OCI-LY7 (cell line): ENCODE results near the gene KNG1. TPM values are rescaled to one million over a fixed set of nuclear protein-coding genes. Genes with fewer than 3 reads are reported as not detected.
"Not testable (repeated sequence)": the region's sequence is repeated elsewhere in the genome, so short reads cannot be mapped to it uniquely, and the experiment has no call there.

ENCODE experiments used
- BruUV-seq: library from RNA; stranded (reverse); fragments of 400-500 nt; replicated peaks from 2 replicates; lab custom pipeline; 2021; lab: Mats Ljungman, UMichigan
- CTCF ChIA-PET: fragments of 300-600 bp; sonication (Branson Sonifier 250); formaldehyde crosslinking; loops from one replicate; lab custom pipeline; 2022; ENCODE audit warnings: antibody characterized with exemption; ENCODE audit not compliant: unreplicated experiment; lab: Charles Lee
- POLR2A ChIA-PET: fragments of 300-600 bp; sonication (Branson Sonifier 250); formaldehyde crosslinking; loops from one replicate; lab custom pipeline; 2022; ENCODE audit warnings: antibody characterized with exemption; lab: Charles Lee
- DNase-seq: peaks from one replicate; pipeline ENCODE4 v3.0.0-alpha.2; 2015; ENCODE audit warnings: low spot score
- H2AFZ ChIP-seq: fragments of 200-600 bp; sonication (generic), shearing (Covaris generic); 2 replicates; pipeline ENCODE4 v1.6.1; 2014; ENCODE audit warnings: mild to moderate bottlenecking, antibody characterized with exemption, low read length, moderate library complexity
- H3K27ac ChIP-seq: fragments of 200-600 bp; sonication (generic); 2 replicates; pipeline ENCODE4 v1.5.1; 2014; ENCODE audit warnings: mixed run types, low read depth, mild to moderate bottlenecking, moderate library complexity, low read length, inconsistent platforms; ENCODE audit not compliant: poor library complexity, severe bottlenecking
- H3K36me3 ChIP-seq: fragments of 200-600 bp; sonication (generic); 2 replicates; pipeline ENCODE4 v1.6.1; 2014; ENCODE audit warnings: mild to moderate bottlenecking, antibody characterized with exemption, low read length, moderate library complexity, mixed read lengths; ENCODE audit not compliant: insufficient read depth
- H3K4me1 ChIP-seq: fragments of 200-600 bp; sonication (generic); 2 replicates; pipeline ENCODE4 v1.5.1; 2014; ENCODE audit warnings: mild to moderate bottlenecking, low read length; ENCODE audit not compliant: insufficient read depth, poor library complexity, severe bottlenecking
- H3K4me2 ChIP-seq: fragments of 200-600 bp; sonication (generic); 2 replicates; pipeline ENCODE4 v1.6.1; 2014; ENCODE audit warnings: mild to moderate bottlenecking, low read length
- H3K4me3 ChIP-seq: fragments of 200-600 bp; sonication (generic); 2 replicates; pipeline ENCODE4 v1.5.1; 2014; ENCODE audit warnings: mild to moderate bottlenecking, low read depth, low read length; ENCODE audit not compliant: poor library complexity, severe bottlenecking
- H3K79me2 ChIP-seq: fragments of 200-600 bp; sonication (generic); 2 replicates; pipeline ENCODE4 v1.6.1; 2016; ENCODE audit warnings: low read depth, mild to moderate bottlenecking, low read length, moderate library complexity, mixed read lengths; ENCODE audit not compliant: insufficient read depth
- H3K9me2 ChIP-seq: fragments of 200-600 bp; sonication (generic); 2 replicates; pipeline ENCODE4 v1.6.1; 2016; ENCODE audit warnings: mild to moderate bottlenecking, low read length, mixed read lengths; ENCODE audit not compliant: insufficient read depth
- H3K9me3 ChIP-seq: fragments of 200-600 bp; sonication (generic); 2 replicates; pipeline ENCODE4 v1.6.1; 2014; ENCODE audit warnings: mild to moderate bottlenecking, mixed run types, low read length, mixed read lengths
- H4K20me1 ChIP-seq: fragments of 200-600 bp; sonication (generic); 2 replicates; pipeline ENCODE4 v1.6.1; 2014; ENCODE audit warnings: mild to moderate bottlenecking, antibody characterized with exemption, low read length, moderate library complexity, mixed read lengths; ENCODE audit not compliant: insufficient read depth
- EZH2phosphoT487 ChIP-seq: fragments of 200-600 bp; sonication (generic); IDR thresholded peaks from 2 replicates; pipeline ENCODE4 v1.6.1; 2018; ENCODE audit warnings: low read depth, borderline replicate concordance, mild to moderate bottlenecking, mixed run types, antibody characterized with exemption, low read length, moderate library complexity, mixed read lengths
- intact Hi-C: fragments of 100-400 bp; cut with micrococcal nuclease; formaldehyde crosslinking; loops from one replicate; pipeline ENCODE4 v1.10.0; 2022; ENCODE audit not compliant: unreplicated experiment
- total RNA-seq, 2 experiments: library from RNA; depleted of rRNA in 1 of 2; stranded (reverse); fragments of >200 nt in 1 of 2; shearing (Covaris generic) in 1 of 2; gene quantifications; 2 replicates each; pipeline ENCODE4 v1.2.3, GENCODE V29; 2014 to 2022
- TF ChIP-seq, protein P1 (sequence below): fragments of 200-600 bp; sonication (generic); conservative IDR thresholded peaks from 2 replicates; pipeline ENCODE4 v1.5.1; 2014; ENCODE audit warnings: mild to moderate bottlenecking, antibody characterized with exemption, low read length, moderate library complexity, mixed read lengths

KNG1 gene
- total RNA-seq, 2 experiments from 2014 or later: not detected

DNA sequence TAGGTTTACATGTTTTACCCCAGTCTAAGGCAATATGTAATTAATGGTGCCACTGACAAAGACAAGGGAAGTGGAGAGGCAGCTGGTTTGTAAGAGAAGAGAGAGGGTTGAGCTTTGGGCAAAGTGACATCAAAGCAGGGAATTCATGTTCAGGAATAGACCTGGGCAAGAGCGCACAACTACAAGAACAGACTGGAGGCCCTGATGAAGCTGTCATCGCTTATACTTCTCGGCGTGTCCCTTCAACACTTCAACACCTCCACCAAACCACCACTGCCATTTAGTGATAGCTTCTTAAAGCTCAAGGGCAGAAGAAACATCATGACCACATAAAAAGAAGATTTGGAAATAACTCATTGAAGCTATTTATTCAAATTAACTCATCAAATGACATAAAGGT is 19.6 kb upstream of the KNG1 start:
- Histone ChIP-seq H3K79me2 (no peaks in the 10 kb centered on the region), H3K9me3 (no peaks in the 10 kb centered on the region), H3K9me2 (no peaks in the 10 kb centered on the region), H3K27ac (no peak overlapping the region), H3K36me3 (no peaks in the 10 kb centered on the region), H3K4me1 (no peaks in the 10 kb centered on the region), H4K20me1 (no peaks in the 10 kb centered on the region), H3K4me2 (no peak overlapping the region), H3K4me3 (no peak overlapping the region), H2AFZ (no peak overlapping the region)
- POLR2A ChIA-PET: interaction anchor here (0.5 kb wide), 1 partner anchor 217 kb away, joined by 4 read pairs; no protein-coding TSS in a partner anchor
- no peak for DNase-seq
- intact Hi-C loops: no loop called here
- TF ChIP-seq, protein P1, sequence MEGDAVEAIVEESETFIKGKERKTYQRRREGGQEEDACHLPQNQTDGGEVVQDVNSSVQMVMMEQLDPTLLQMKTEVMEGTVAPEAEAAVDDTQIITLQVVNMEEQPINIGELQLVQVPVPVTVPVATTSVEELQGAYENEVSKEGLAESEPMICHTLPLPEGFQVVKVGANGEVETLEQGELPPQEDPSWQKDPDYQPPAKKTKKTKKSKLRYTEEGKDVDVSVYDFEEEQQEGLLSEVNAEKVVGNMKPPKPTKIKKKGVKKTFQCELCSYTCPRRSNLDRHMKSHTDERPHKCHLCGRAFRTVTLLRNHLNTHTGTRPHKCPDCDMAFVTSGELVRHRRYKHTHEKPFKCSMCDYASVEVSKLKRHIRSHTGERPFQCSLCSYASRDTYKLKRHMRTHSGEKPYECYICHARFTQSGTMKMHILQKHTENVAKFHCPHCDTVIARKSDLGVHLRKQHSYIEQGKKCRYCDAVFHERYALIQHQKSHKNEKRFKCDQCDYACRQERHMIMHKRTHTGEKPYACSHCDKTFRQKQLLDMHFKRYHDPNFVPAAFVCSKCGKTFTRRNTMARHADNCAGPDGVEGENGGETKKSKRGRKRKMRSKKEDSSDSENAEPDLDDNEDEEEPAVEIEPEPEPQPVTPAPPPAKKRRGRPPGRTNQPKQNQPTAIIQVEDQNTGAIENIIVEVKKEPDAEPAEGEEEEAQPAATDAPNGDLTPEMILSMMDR: no peak
- no peak for TF ChIP-seq EZH2phosphoT487
- CTCF ChIA-PET: no interaction called here
- BruUV-seq: no TSS peak

DNA sequence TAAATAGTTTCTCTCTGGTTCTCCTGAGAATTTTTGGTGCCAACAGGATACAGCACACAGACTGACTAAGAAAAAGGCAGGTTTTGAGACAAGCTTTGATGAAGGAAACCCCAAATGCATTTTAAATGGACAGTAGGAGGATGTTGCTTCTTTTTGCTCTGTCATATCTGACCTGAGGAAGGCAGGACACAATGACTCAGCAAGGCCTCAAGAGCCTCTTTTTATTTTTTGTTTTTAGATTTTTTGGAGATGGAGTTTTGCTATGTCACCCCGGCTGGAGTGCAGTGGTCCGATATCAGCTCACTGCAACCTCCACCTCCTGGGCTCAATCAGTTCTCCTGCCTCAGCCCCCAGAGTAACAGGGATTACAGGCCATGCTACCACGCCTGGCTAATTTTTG is 16.9 kb upstream of the KNG1 start:
- intact Hi-C loops: no loop called here
- Histone ChIP-seq H3K4me3 (no peak overlapping the region), H3K36me3 (no peaks in the 10 kb centered on the region), H4K20me1 (no peaks in the 10 kb centered on the region), H3K9me2 (no peaks in the 10 kb centered on the region), H3K9me3 (no peaks in the 10 kb centered on the region), H3K79me2 (no peaks in the 10 kb centered on the region), H3K4me2 (no peak overlapping the region), H2AFZ (no peak overlapping the region), H3K27ac (no peak overlapping the region), H3K4me1 (no peaks in the 10 kb centered on the region)
- ChIA-PET CTCF (no interaction called here), POLR2A (no interaction called here)
- TF ChIP-seq EZH2phosphoT487: no peak
- TF ChIP-seq, protein P1: no peak
- no TSS peak for BruUV-seq
- DNase-seq: no peak

DNA sequence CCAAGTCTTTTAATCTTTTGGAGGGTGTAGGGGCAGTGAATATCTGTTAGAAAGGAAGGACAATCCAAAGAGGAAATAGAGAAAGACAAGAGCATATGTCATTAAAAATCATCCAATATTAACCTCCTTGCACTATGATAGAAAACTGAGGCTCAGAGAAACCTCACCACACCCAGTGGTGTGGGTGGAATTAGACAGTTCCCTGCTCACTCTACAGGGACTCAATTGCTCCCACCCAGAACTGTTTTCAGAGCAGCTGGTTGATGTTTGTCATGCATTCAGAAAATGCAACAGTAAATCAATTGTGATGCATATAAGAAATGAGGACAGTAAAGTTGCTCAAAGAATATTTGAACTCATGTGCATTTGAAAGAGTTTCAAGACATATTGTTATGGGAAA is 14.7 kb upstream of the KNG1 start:
- POLR2A ChIA-PET, intact Hi-C loops: not testable (repeated sequence)

More for the DNA sequence above, 14.7 kb upstream of the KNG1 start:
- DNase-seq, H4K20me1 ChIP-seq, CTCF ChIA-PET, H3K4me3 ChIP-seq, H3K4me2 ChIP-seq, H3K27ac ChIP-seq, H2AFZ ChIP-seq, H3K36me3 ChIP-seq, BruUV-seq, H3K9me3 ChIP-seq, H3K4me1 ChIP-seq, H3K9me2 ChIP-seq, H3K79me2 ChIP-seq: not testable (repeated sequence)
